G401.6 (cell line): Measurements from ENCODE around the gene RAB13.

ENCODE experiments used
- FAIRE-seq: peaks from 2 replicates; lab custom pipeline; 2012; peaks lifted over from hg19 to GRCh38; lab: Jason Lieb, UNC

RAB13 gene

DNA sequence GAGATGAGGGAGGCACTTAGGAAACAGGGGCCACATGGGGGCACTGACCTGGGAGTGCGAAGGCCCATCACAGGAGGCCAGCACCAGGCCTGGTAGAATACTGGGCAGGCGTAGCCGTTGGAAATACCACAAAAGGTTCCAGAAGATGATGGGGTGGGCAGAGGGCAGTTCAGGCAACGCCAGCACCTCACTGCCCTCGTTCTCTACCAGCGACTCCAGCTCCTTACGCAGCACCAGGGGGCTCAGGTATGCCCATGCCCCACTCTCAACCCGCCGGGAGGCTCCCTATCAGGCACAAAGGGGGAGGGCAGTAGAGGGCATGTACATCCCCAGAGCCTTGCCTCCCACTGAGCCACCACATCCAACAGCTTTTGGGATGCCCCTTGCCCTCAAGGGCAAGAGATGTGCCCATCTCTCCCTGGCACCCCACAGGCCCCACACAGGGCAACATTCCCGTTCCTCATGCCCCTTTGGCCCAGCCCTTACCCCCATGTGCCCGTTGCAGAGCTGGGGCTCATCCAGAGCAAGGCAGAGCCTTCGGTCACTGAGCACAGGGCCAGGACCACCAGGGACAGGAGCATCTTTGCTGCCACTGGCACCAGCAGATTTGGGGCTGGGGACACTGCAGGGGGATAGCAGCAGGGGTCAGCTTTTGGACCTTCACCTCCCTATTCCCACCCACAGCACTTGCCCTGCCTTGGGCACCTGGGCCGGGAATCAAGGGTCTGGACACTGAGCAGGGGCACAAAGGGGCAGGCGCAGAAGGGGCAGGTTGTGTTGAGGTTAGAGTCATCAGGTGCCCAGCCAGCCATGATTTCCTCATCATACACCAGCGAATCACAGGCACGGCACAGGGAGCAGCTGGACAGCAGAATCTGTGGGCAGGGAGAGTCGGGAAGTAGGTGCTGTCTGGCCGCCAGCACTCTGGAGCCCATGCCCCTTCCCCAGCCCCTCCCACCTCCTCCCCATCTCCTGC, 53.7 kb downstream of the RAB13 start:
- FAIRE-seq = no peak
